CD4-positive, alpha-beta memory T cell (primary cell): Measurements from ENCODE around the gene DDX3X. TPM values are rescaled to one million over a fixed set of nuclear protein-coding genes. Genes with fewer than 3 reads are reported as not detected.
"Not testable (repeated sequence)": the region's sequence is repeated elsewhere in the genome, so short reads cannot be mapped to it uniquely, and the experiment has no call there.

Source experiments
- CTCF ChIA-PET: fragments of 350-600 bp; sonication (Branson Sonifier 250); formaldehyde crosslinking; loops from one replicate; lab custom pipeline; 2021; ENCODE audit warnings: inconsistent platforms; ENCODE audit not compliant: partially characterized antibody; lab: Charles Lee
- POLR2A ChIA-PET: fragments of 350-600 bp; sonication (Branson Sonifier 250); formaldehyde crosslinking; loops from one replicate; lab custom pipeline; 2021; ENCODE audit not compliant: partially characterized antibody; lab: Charles Lee
- DNase-seq, 5 donors: peaks; one replicate each; pipeline versions ENCODE4 v3.0.0 to v3.0.0-alpha.2; 2020 to 2022; ENCODE audit warnings: mixed read lengths in 1 of 5
- H3K27ac ChIP-seq: one replicate; pipeline ENCODE4 v1.7.0; 2013; ENCODE audit warnings: low read depth, low read length
- H3K27me3 ChIP-seq: 2 replicates; pipeline ENCODE4 v1.7.0; 2013; ENCODE audit warnings: mild to moderate bottlenecking, low read length, moderate library complexity; ENCODE audit not compliant: insufficient read depth
- H3K36me3 ChIP-seq: 2 replicates; pipeline ENCODE4 v1.7.0; 2013; ENCODE audit warnings: mild to moderate bottlenecking, low read length, moderate library complexity; ENCODE audit not compliant: insufficient read depth
- H3K4me1 ChIP-seq: 2 replicates; pipeline ENCODE4 v1.7.0; 2013; ENCODE audit warnings: mild to moderate bottlenecking, low read length, moderate library complexity; ENCODE audit not compliant: insufficient read depth
- H3K4me3 ChIP-seq, 2 donors: one replicate each; pipeline ENCODE4 v1.7.0; 2013; ENCODE audit warnings: low read length in 2 of 2, mild to moderate bottlenecking in 1 of 2
- H3K9me3 ChIP-seq, 2 donors: one replicate each; pipeline ENCODE4 v1.7.0; 2013; ENCODE audit warnings: low read length in 2 of 2, control low read depth in 1 of 2; ENCODE audit not compliant: control insufficient read depth in 1 of 2
- H3K27ac Mint-ChIP-seq, 7 donors: one replicate each; pipeline ENCODE4 v1.8.0; 2020 to 2021; ENCODE audit warnings: mixed read lengths in 7 of 7, mild to moderate bottlenecking in 6 of 7, inconsistent platforms in 3 of 7, moderate library complexity in 3 of 7
- H3K27me3 Mint-ChIP-seq, 2 donors: one replicate each; pipeline ENCODE4 v1.8.0; 2020 to 2021; ENCODE audit warnings: mixed read lengths in 2 of 2
- H3K36me3 Mint-ChIP-seq, 2 donors: one replicate each; pipeline ENCODE4 v1.8.0; 2020 to 2021; ENCODE audit warnings: mixed read lengths in 2 of 2, inconsistent platforms in 1 of 2, mild to moderate bottlenecking in 1 of 2
- H3K4me1 Mint-ChIP-seq, 4 donors: one replicate each; pipeline ENCODE4 v1.8.0; 2020 to 2021; ENCODE audit warnings: mixed read lengths in 4 of 4, mild to moderate bottlenecking in 1 of 4
- H3K4me3 Mint-ChIP-seq, 8 donors: one replicate each; pipeline ENCODE4 v1.8.0; 2020 to 2021; ENCODE audit warnings: mixed read lengths in 8 of 8, mild to moderate bottlenecking in 7 of 8, moderate library complexity in 6 of 8, inconsistent platforms in 3 of 8
- H3K9me3 Mint-ChIP-seq, 8 donors: one replicate each; pipeline ENCODE4 v1.8.0; 2020 to 2021; ENCODE audit warnings: mixed read lengths in 8 of 8, mild to moderate bottlenecking in 5 of 8, inconsistent platforms in 3 of 8, moderate library complexity in 1 of 8
- intact Hi-C: fragments of 100-400 bp; cut with micrococcal nuclease; formaldehyde crosslinking; loops from one replicate; pipeline ENCODE4 v1.15.1; 2023
- polyA plus RNA-seq, 2 donors: library from polyadenylated mRNA; unstranded; fragments of 300-500 nt; fragmentation: Illumina TruSeq; gene quantifications; one replicate each; pipeline ENCODE4 v1.2.3, GENCODE V29; 2021
- total RNA-seq, 2 experiments: library from RNA; stranded (reverse); gene quantifications; one replicate each; pipeline ENCODE4 v1.2.3, GENCODE V29; 2021

Gene DDX3X
- total RNA-seq = 100 to 1,000 TPM; 318 to 320 TPM
- polyA plus RNA-seq = 100 to 1,000 TPM; 256 to 257 TPM

GRCh38 chrX:41333744-41334362 is at the start of gene DDX3X:
DDX3X (plus strand) TSS chrX:41334162; CDS start chrX:41334253, 91 bp downstream.
- H3K27ac ChIP-seq = peak within 1 kb of the TSS; percentile 98
- H3K4me3 ChIP-seq = peak within 1 kb of the TSS; percentile 84 to 98
- peaks cover 11 to 66% (median 44%) of the 10 kb centered on the region in 4 donors for H3K4me1 Mint-ChIP-seq
- no peaks in the 10 kb centered on the region for H3K27me3 ChIP-seq
- ChIA-PET CTCF (no interaction called here), POLR2A (interaction anchor here (0.6 to 3.6 kb wide), 13 partner anchors 9 to 249 kb away, joined by 3 to 40 read pairs (median 5); partner anchors contain the start of gene USP9X)
- DNase-seq = peak; percentile 83 to 95 (median 94)
- peaks cover 18 to 52% of the 10 kb centered on the region in 2 donors for H3K36me3 Mint-ChIP-seq
- H3K27me3 Mint-ChIP-seq = no peaks in the 10 kb centered on the region
- peak within 1 kb of the TSS; percentile 99 to 100 (median 100) for H3K27ac Mint-ChIP-seq
- peaks cover 28% of the 10 kb centered on the region for H3K4me1 ChIP-seq
- peaks cover 0 to 18% (median 0%) of the 10 kb centered on the region in 8 donors for H3K9me3 Mint-ChIP-seq
- H3K9me3 ChIP-seq = no peaks in the 10 kb centered on the region
- intact Hi-C loops = loop anchor here (1.0 to 10.0 kb wide), 6 partner anchors 49 to 749 kb away; partner anchors contain the start of genes ATP6AP2, CXorf38 and USP9X
- H3K36me3 ChIP-seq = peaks cover 4% of the 10 kb centered on the region
- peak within 1 kb of the TSS; percentile 91 to 99 (median 98) for H3K4me3 Mint-ChIP-seq

- H3K36me3 ChIP-seq, H3K4me3 Mint-ChIP-seq, H3K4me1 Mint-ChIP-seq, H3K27me3 ChIP-seq, H3K9me3 ChIP-seq, H3K9me3 Mint-ChIP-seq, H3K27ac Mint-ChIP-seq, DNase-seq, POLR2A ChIA-PET, intact Hi-C loops, H3K4me3 ChIP-seq, H3K4me1 ChIP-seq, CTCF ChIA-PET, H3K27me3 Mint-ChIP-seq, H3K36me3 Mint-ChIP-seq, H3K27ac ChIP-seq: not testable (repeated sequence)
These were observed 48.0 kb upstream of the DDX3X start for GRCh38 chrX:41285928-41286327.

- no peaks in the 10 kb centered on the region for H3K36me3 ChIP-seq
- H3K27ac ChIP-seq = no peak overlapping the region
- no peaks in the 10 kb centered on the region for H3K4me1 ChIP-seq
- no peaks in the 10 kb centered on the region for H3K27me3 ChIP-seq
- Mint-ChIP-seq H3K36me3 (peaks cover 0 to 4% of the 10 kb centered on the region in 2 donors), H3K27me3 (no peaks in the 10 kb centered on the region), H3K4me1 (no peaks in the 10 kb centered on the region), H3K9me3 (peaks cover 0 to 18% (median 7%) of the 10 kb centered on the region in 8 donors), H3K4me3 (no peak overlapping the region), H3K27ac (peak overlapping the region in 1 of 7 donors; percentile 56)
- intact Hi-C loops = no loop called here
- no peak overlapping the region for H3K4me3 ChIP-seq
- ChIA-PET CTCF (no interaction called here), POLR2A (no interaction called here)
- no peak for DNase-seq
- no peaks in the 10 kb centered on the region for H3K9me3 ChIP-seq
These were observed 45.3 kb upstream of the DDX3X start for GRCh38 chrX:41288641-41289040.

- H3K4me1 Mint-ChIP-seq = no peaks in the 10 kb centered on the region
- Histone ChIP-seq H3K9me3 (no peaks in the 10 kb centered on the region), H3K27me3 (no peaks in the 10 kb centered on the region), H3K27ac (no peak overlapping the region), H3K4me3 (no peak overlapping the region), H3K4me1 (no peaks in the 10 kb centered on the region), H3K36me3 (no peaks in the 10 kb centered on the region)
- ChIA-PET POLR2A (no interaction called here), CTCF (no interaction called here)
- H3K36me3 Mint-ChIP-seq = peaks cover 0 to 4% of the 10 kb centered on the region in 2 donors
- no peak overlapping the region for H3K4me3 Mint-ChIP-seq
- no peak for DNase-seq
- intact Hi-C loops = no loop called here
- H3K27me3 Mint-ChIP-seq = no peaks in the 10 kb centered on the region
- H3K27ac Mint-ChIP-seq = no peak overlapping the region
- peaks cover 0 to 19% (median 8%) of the 10 kb centered on the region in 8 donors for H3K9me3 Mint-ChIP-seq
These were observed 44.9 kb upstream of the DDX3X start for GRCh38 chrX:41289095-41289494.

- Histone ChIP-seq H3K4me1 (no peaks in the 10 kb centered on the region), H3K4me3 (no peak overlapping the region), H3K9me3 (no peaks in the 10 kb centered on the region), H3K27me3 (no peaks in the 10 kb centered on the region), H3K27ac (no peak overlapping the region), H3K36me3 (no peaks in the 10 kb centered on the region)
- ChIA-PET CTCF (no interaction called here), POLR2A (no interaction called here)
- Mint-ChIP-seq H3K36me3 (peaks cover 0 to 4% of the 10 kb centered on the region in 2 donors), H3K27me3 (no peaks in the 10 kb centered on the region), H3K27ac (peak overlapping the region in 1 of 7 donors; percentile 32), H3K4me3 (no peak overlapping the region), H3K4me1 (no peaks in the 10 kb centered on the region), H3K9me3 (peaks cover 0 to 23% (median 8%) of the 10 kb centered on the region in 8 donors)
- intact Hi-C loops = no loop called here
- no peak for DNase-seq
These were observed 42.7 kb upstream of the DDX3X start for GRCh38 chrX:41291309-41291708.

DNA sequence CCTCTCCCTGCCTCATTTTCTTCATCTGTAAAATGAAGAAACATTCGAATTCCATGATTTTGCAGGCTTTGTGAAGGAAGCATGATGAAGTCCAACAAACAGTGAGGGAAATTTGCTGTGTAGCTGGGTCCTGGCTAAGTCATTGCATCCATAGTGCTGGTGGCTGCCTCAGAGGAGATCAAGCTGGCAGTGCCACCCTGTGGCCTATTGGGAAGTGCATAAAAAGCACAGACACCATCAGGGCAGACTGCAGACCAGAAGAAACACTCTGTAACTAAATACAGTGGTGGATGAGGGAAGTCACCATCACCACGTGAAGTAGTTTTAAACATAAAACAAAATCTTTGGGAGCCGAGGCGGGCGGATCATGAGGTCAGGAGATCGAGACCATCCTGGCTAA is 40.7 kb upstream of the DDX3X start:
- H3K4me1 ChIP-seq = no peaks in the 10 kb centered on the region
- intact Hi-C loops = no loop called here
- H3K4me3 Mint-ChIP-seq = no peak overlapping the region
- CTCF ChIA-PET = interaction anchor here (1.2 kb wide), 1 partner anchor 113 kb away, joined by 4 read pairs; no protein-coding TSS in a partner anchor
- no peaks in the 10 kb centered on the region for H3K27me3 ChIP-seq
- no peaks in the 10 kb centered on the region for H3K36me3 ChIP-seq
- H3K4me1 Mint-ChIP-seq = no peaks in the 10 kb centered on the region
- H3K9me3 ChIP-seq = no peaks in the 10 kb centered on the region
- no peak overlapping the region for H3K4me3 ChIP-seq
- peaks cover 0 to 4% of the 10 kb centered on the region in 2 donors for H3K36me3 Mint-ChIP-seq
- no peaks in the 10 kb centered on the region for H3K27me3 Mint-ChIP-seq
- H3K9me3 Mint-ChIP-seq = peaks cover 0 to 23% (median 8%) of the 10 kb centered on the region in 8 donors
- POLR2A ChIA-PET = no interaction called here
- no peak overlapping the region for H3K27ac Mint-ChIP-seq
- H3K27ac ChIP-seq = no peak overlapping the region
- no peak for DNase-seq

GRCh38 chrX:41300758-41301437 is 33.1 kb upstream of the DDX3X start:
- POLR2A ChIA-PET = no interaction called here

More at GRCh38 chrX:41300758-41301437, 33.1 kb upstream of the DDX3X start:
- Mint-ChIP-seq H3K4me3 (no peak overlapping the region), H3K9me3 (no peaks in the 10 kb centered on the region), H3K36me3 (no peaks in the 10 kb centered on the region), H3K4me1 (no peaks in the 10 kb centered on the region), H3K27ac (no peak overlapping the region), H3K27me3 (no peaks in the 10 kb centered on the region)
- no peak overlapping the region for H3K27ac ChIP-seq
- CTCF ChIA-PET = no interaction called here
- intact Hi-C loops = no loop called here
- no peak for DNase-seq
- no peaks in the 10 kb centered on the region for H3K4me1 ChIP-seq
- no peak overlapping the region for H3K4me3 ChIP-seq
- no peaks in the 10 kb centered on the region for H3K9me3 ChIP-seq
- H3K27me3 ChIP-seq = no peaks in the 10 kb centered on the region
- H3K36me3 ChIP-seq = no peaks in the 10 kb centered on the region
